GM21717 (cell line): ENCODE measurements around the gene ITGB1BP1.

ENCODE experiments used
- ATAC-seq: cut with Tn5 transposase; IDR thresholded peaks from one replicate; pipeline ENCODE4 v1.9.1; 2021; ENCODE audit warnings: mild to moderate bottlenecking, moderate library complexity; ENCODE audit not compliant: unreplicated experiment

The ITGB1BP1 gene

GRCh38 chr2:9355270-9355669 lies 68.1 kb downstream of the ITGB1BP1 start:
- ATAC-seq, result no peak

GRCh38 chr2:9354318-9354717 lies 69.0 kb downstream of the ITGB1BP1 start:
- ATAC-seq, result no peak
